Neural progenitor cell (in vitro differentiated cells): ENCODE measurements around the gene TFCP2. TPM values are rescaled to one million over a fixed set of nuclear protein-coding genes. Genes with fewer than 3 reads are reported as not detected.

Source experiments
- DNase-seq: peaks from one replicate; pipeline ENCODE4 v3.0.0-alpha.2; 2016; ENCODE audit warnings: low spot score
- H2AFZ ChIP-seq: fragments of 200-600 bp; sonication (generic); replicated peaks from 2 replicates; pipeline ENCODE4 v1.6.1; 2016; ENCODE audit warnings: antibody characterized with exemption
- H3F3A ChIP-seq: fragments of 200-600 bp; sonication (generic); 2 replicates; pipeline ENCODE4 v1.6.1; 2016; ENCODE audit warnings: antibody characterized with exemption, low read depth
- H3K27ac ChIP-seq: fragments of 200-600 bp; sonication (generic); 2 replicates; pipeline ENCODE4 v1.5.1; 2016; ENCODE audit warnings: mild to moderate bottlenecking
- H3K27me3 ChIP-seq: fragments of 200-600 bp; sonication (generic); 2 replicates; pipeline ENCODE4 v1.6.1; 2016; ENCODE audit warnings: mild to moderate bottlenecking, moderate library complexity
- H3K36me3 ChIP-seq: fragments of 200-600 bp; sonication (generic); 2 replicates; pipeline ENCODE4 v1.5.1; 2016
- H3K4me1 ChIP-seq: fragments of 200-600 bp; sonication (generic); 2 replicates; pipeline ENCODE4 v1.6.1; 2016; ENCODE audit warnings: mixed run types
- H3K4me2 ChIP-seq: fragments of 200-600 bp; sonication (generic); 2 replicates; pipeline ENCODE4 v1.6.1; 2016
- H3K4me3 ChIP-seq: fragments of 200-600 bp; sonication (generic); 2 replicates; pipeline ENCODE4 v1.5.1; 2016
- H3K79me2 ChIP-seq: fragments of 200-600 bp; sonication (generic); 2 replicates; pipeline ENCODE4 v1.6.1; 2016; ENCODE audit warnings: low read depth
- H3K9ac ChIP-seq: fragments of 200-600 bp; sonication (generic); 2 replicates; pipeline ENCODE4 v1.6.1; 2016
- H3K9me3 ChIP-seq: fragments of 200-600 bp; sonication (generic); 2 replicates; pipeline ENCODE4 v1.5.1; 2016; ENCODE audit warnings: low read depth
- H4K20me1 ChIP-seq: fragments of 200-600 bp; sonication (generic); 2 replicates; pipeline ENCODE4 v1.6.1; 2016; ENCODE audit warnings: low read depth
- H3K27ac Mint-ChIP-seq: 3 replicates; pipeline ENCODE4 v1.8.0; 2021; ENCODE audit warnings: mixed read lengths
- H3K27me3 Mint-ChIP-seq: 2 replicates; pipeline ENCODE4 v1.8.0; 2022; ENCODE audit warnings: low read depth, mild to moderate bottlenecking, inconsistent platforms, moderate library complexity, mixed read lengths; ENCODE audit not compliant: insufficient read depth
- H3K36me3 Mint-ChIP-seq: 3 replicates; pipeline ENCODE4 v1.8.0; 2021; ENCODE audit warnings: mixed read lengths
- H3K4me1 Mint-ChIP-seq: 3 replicates; pipeline ENCODE4 v1.8.0; 2021; ENCODE audit warnings: mixed read lengths
- H3K4me3 Mint-ChIP-seq: 3 replicates; pipeline ENCODE4 v1.8.0; 2021; ENCODE audit warnings: mild to moderate bottlenecking, moderate library complexity, mixed read lengths
- H3K9me3 Mint-ChIP-seq: 3 replicates; pipeline ENCODE4 v1.8.0; 2020; ENCODE audit warnings: mixed read lengths
- CTCF ChIP-seq: fragments of 200-600 bp; sonication (generic); IDR thresholded peaks from 2 replicates; pipeline ENCODE4 v1.5.1; 2017; ENCODE audit warnings: antibody characterized with exemption, mild to moderate bottlenecking
- EZH2 ChIP-seq: fragments of 200-600 bp; sonication (generic); IDR thresholded peaks from 2 replicates; pipeline ENCODE4 v1.6.1; 2017; ENCODE audit warnings: antibody characterized with exemption, mild to moderate bottlenecking, moderate library complexity
- EZH2phosphoT487 ChIP-seq: fragments of 200-600 bp; sonication (generic); IDR thresholded peaks from 2 replicates; pipeline ENCODE4 v1.6.1; 2017; ENCODE audit warnings: antibody characterized with exemption
- total RNA-seq: library from RNA; depleted of rRNA; stranded (reverse); fragments of >200 nt; gene quantifications from 2 replicates; pipeline ENCODE4 v1.2.3, GENCODE V29; 2015; ENCODE audit warnings: low replicate concordance

Gene TFCP2
- total RNA-seq, 1 donor from 2014 or later = 28.8 TPM

GRCh38 chr12:51065530-51065929 is 107.4 kb downstream of the TFCP2 start:
- peaks cover 16% of the 10 kb centered on the region for H3F3A ChIP-seq
- no peak overlapping the region for H3K27ac ChIP-seq
- Mint-ChIP-seq H3K9me3 (no peaks in the 10 kb centered on the region), H3K4me1 (no peaks in the 10 kb centered on the region), H3K4me3 (no peak overlapping the region), H3K27me3 (peaks cover 2% of the 10 kb centered on the region), H3K27ac (no peak overlapping the region), H3K36me3 (peaks cover 30% of the 10 kb centered on the region)
- no peak for TF ChIP-seq EZH2
- no peak for TF ChIP-seq CTCF
- no peak for TF ChIP-seq EZH2phosphoT487
- H4K20me1 ChIP-seq = peaks cover 9% of the 10 kb centered on the region
- no peaks in the 10 kb centered on the region for H3K4me1 ChIP-seq
- H3K79me2 ChIP-seq = no peaks in the 10 kb centered on the region
- no peaks in the 10 kb centered on the region for H3K27me3 ChIP-seq
- H3K9me3 ChIP-seq = no peaks in the 10 kb centered on the region
- H3K36me3 ChIP-seq = peaks cover 7% of the 10 kb centered on the region
- H2AFZ ChIP-seq = no peak overlapping the region
- no peak overlapping the region for H3K4me2 ChIP-seq
- no peak overlapping the region for H3K9ac ChIP-seq
- no peak for DNase-seq
- no peak overlapping the region for H3K4me3 ChIP-seq

- peaks cover 36% of the 10 kb centered on the region for H3K36me3 Mint-ChIP-seq
- H3K27me3 ChIP-seq = no peaks in the 10 kb centered on the region
- TF ChIP-seq EZH2 = no peak
- TF ChIP-seq CTCF = no peak
- TF ChIP-seq EZH2phosphoT487 = no peak
- H3K27ac ChIP-seq = peak overlapping the region; percentile 23
- DNase-seq = no peak
- no peak overlapping the region for H3K9ac ChIP-seq
- H3K4me3 ChIP-seq = no peak overlapping the region
- H3K27me3 Mint-ChIP-seq = peaks cover 8% of the 10 kb centered on the region
- H3K4me2 ChIP-seq = no peak overlapping the region
- H3K36me3 ChIP-seq = peaks cover 7% of the 10 kb centered on the region
- H4K20me1 ChIP-seq = peaks cover 9% of the 10 kb centered on the region
- H3F3A ChIP-seq = peaks cover 16% of the 10 kb centered on the region
- H2AFZ ChIP-seq = no peak overlapping the region
- no peaks in the 10 kb centered on the region for H3K9me3 Mint-ChIP-seq
- H3K79me2 ChIP-seq = no peaks in the 10 kb centered on the region
- H3K4me1 ChIP-seq = no peaks in the 10 kb centered on the region
- no peaks in the 10 kb centered on the region for H3K9me3 ChIP-seq
- H3K27ac Mint-ChIP-seq = no peak overlapping the region
- H3K4me1 Mint-ChIP-seq = no peaks in the 10 kb centered on the region
- no peak overlapping the region for H3K4me3 Mint-ChIP-seq
Measured at GRCh38 chr12:51062631-51063397, 110.1 kb downstream of the TFCP2 start.

- Mint-ChIP-seq H3K9me3 (no peaks in the 10 kb centered on the region), H3K36me3 (peaks cover 37% of the 10 kb centered on the region), H3K4me1 (no peaks in the 10 kb centered on the region), H3K4me3 (no peak overlapping the region), H3K27ac (no peak overlapping the region), H3K27me3 (peaks cover 7% of the 10 kb centered on the region)
- Histone ChIP-seq H2AFZ (no peak overlapping the region), H3K9ac (no peak overlapping the region), H3K4me1 (no peaks in the 10 kb centered on the region), H3K4me3 (no peak overlapping the region), H3F3A (peaks cover 16% of the 10 kb centered on the region), H3K27me3 (no peaks in the 10 kb centered on the region), H3K4me2 (no peak overlapping the region), H3K36me3 (no peaks in the 10 kb centered on the region), H3K27ac (no peak overlapping the region), H3K79me2 (no peaks in the 10 kb centered on the region), H4K20me1 (peaks cover 9% of the 10 kb centered on the region), H3K9me3 (no peaks in the 10 kb centered on the region)
- TF ChIP-seq EZH2 (no peak), CTCF (no peak), EZH2phosphoT487 (no peak)
- no peak for DNase-seq
Measured at GRCh38 chr12:51059086-51059485, 113.8 kb downstream of the TFCP2 start.
